ENCODE measurements around the gene FAR2.
A peak's percentile ranks its signal among the peaks of the same experiment; 100 is the strongest.

FAR2 gene

GRCh38 chr12:29244159-29244765, 95.2 kb downstream of the FAR2 start:
- Histone ChIP-seq H4K12ac (ENCODE audit: low read depth, low read length) (no peak overlapping the region), H3K27ac (ENCODE audit: low read depth, low read length) (no peak overlapping the region), H3K4ac (ENCODE audit: low read depth, low read length) (no peak overlapping the region), H2BK120ac (ENCODE audit: insufficient read depth, low read length, poor library complexity) (no peak overlapping the region), H2BK12ac (ENCODE audit: low read length) (no peak overlapping the region), H3K18ac (ENCODE audit: low read length) (no peak overlapping the region), H2AK5ac (ENCODE audit: low read length) (no peak overlapping the region), H3K36me3 (ENCODE audit: control insufficient read depth in 1 of 2, insufficient read depth in 2 of 2, low read length in 2 of 2) (no peaks in the 10 kb centered on the region), H3K9me3 (ENCODE audit: insufficient read depth, low read depth, low read length) (peaks cover 2% of the 10 kb centered on the region), H3K4me3 (ENCODE audit: low read depth, low read length) (no peak overlapping the region), H2BK5ac (ENCODE audit: low read depth, low read length, poor library complexity) (no peak overlapping the region), H3K79me1 (ENCODE audit: low read length) (no peaks in the 10 kb centered on the region), H2AFZ (ENCODE audit: insufficient read depth, low read length, poor library complexity) (no peak overlapping the region), H3K4me2 (ENCODE audit: low read length) (no peak overlapping the region), H3K14ac (ENCODE audit: low read length) (no peak overlapping the region), H4K91ac (ENCODE audit: low read depth, low read length) (no peak overlapping the region), H3K4me1 (ENCODE audit: control insufficient read depth in 1 of 2, insufficient read depth in 2 of 2, low read length in 2 of 2) (peaks cover 6 to 8% of the 10 kb centered on the region in 2 experiments), H3K23ac (ENCODE audit: low read length) (no peak overlapping the region), H3K79me2 (ENCODE audit: control insufficient read depth, insufficient read depth, low read length, poor library complexity) (no peaks in the 10 kb centered on the region), H3K9ac (ENCODE audit: low read length) (no peak overlapping the region), H4K8ac (ENCODE audit: low read depth, low read length) (no peak overlapping the region), H3K27me3 (ENCODE audit: insufficient read depth, low read length) (no peaks in the 10 kb centered on the region)
- WGBS (ENCODE audit: extremely low coverage, insufficient coverage, insufficient read length) = no CpG with 5 or more reads among the region's 3 CpGs
- no peak for DNase-seq

- Histone ChIP-seq H4K91ac (ENCODE audit: low read depth, low read length) (no peak overlapping the region), H4K8ac (ENCODE audit: low read depth, low read length) (no peak overlapping the region), H2BK120ac (ENCODE audit: insufficient read depth, low read length, poor library complexity) (no peak overlapping the region), H3K4me3 (ENCODE audit: low read depth, low read length) (no peak overlapping the region), H3K4ac (ENCODE audit: low read depth, low read length) (no peak overlapping the region), H2BK12ac (ENCODE audit: low read length) (no peak overlapping the region), H3K79me1 (ENCODE audit: low read length) (no peaks in the 10 kb centered on the region), H3K4me2 (ENCODE audit: low read length) (no peak overlapping the region), H3K27me3 (ENCODE audit: insufficient read depth, low read length) (no peaks in the 10 kb centered on the region), H2AFZ (ENCODE audit: insufficient read depth, low read length, poor library complexity) (no peak overlapping the region), H4K12ac (ENCODE audit: low read depth, low read length) (no peak overlapping the region), H2BK5ac (ENCODE audit: low read depth, low read length, poor library complexity) (no peak overlapping the region), H3K9me3 (ENCODE audit: insufficient read depth, low read depth, low read length) (peaks cover 2% of the 10 kb centered on the region), H3K36me3 (ENCODE audit: control insufficient read depth in 1 of 2, insufficient read depth in 2 of 2, low read length in 2 of 2) (no peaks in the 10 kb centered on the region), H3K18ac (ENCODE audit: low read length) (no peak overlapping the region), H3K14ac (ENCODE audit: low read length) (no peak overlapping the region), H3K4me1 (ENCODE audit: control insufficient read depth in 1 of 2, insufficient read depth in 2 of 2, low read length in 2 of 2) (peaks cover 5 to 6% of the 10 kb centered on the region in 2 experiments), H3K9ac (ENCODE audit: low read length) (no peak overlapping the region), H3K27ac (ENCODE audit: low read depth, low read length) (no peak overlapping the region), H2AK5ac (ENCODE audit: low read length) (no peak overlapping the region), H3K79me2 (ENCODE audit: control insufficient read depth, insufficient read depth, low read length, poor library complexity) (no peaks in the 10 kb centered on the region), H3K23ac (ENCODE audit: low read length) (no peak overlapping the region)
- no peak for DNase-seq
- WGBS (ENCODE audit: extremely low coverage, insufficient coverage, insufficient read length) = no CpG with 5 or more reads among the region's 3 CpGs
Observed at GRCh38 chr12:29245246-29245645, 96.2 kb downstream of the FAR2 start.

- Histone ChIP-seq H2BK5ac (ENCODE audit: low read depth, low read length, poor library complexity) (no peak overlapping the region), H2BK120ac (ENCODE audit: insufficient read depth, low read length, poor library complexity) (no peak overlapping the region), H3K18ac (ENCODE audit: low read length) (no peak overlapping the region), H3K14ac (ENCODE audit: low read length) (no peak overlapping the region), H3K9me3 (ENCODE audit: insufficient read depth, low read depth, low read length) (no peaks in the 10 kb centered on the region), H4K8ac (ENCODE audit: low read depth, low read length) (no peak overlapping the region), H4K91ac (ENCODE audit: low read depth, low read length) (no peak overlapping the region), H3K4me1 (ENCODE audit: control insufficient read depth in 1 of 2, insufficient read depth in 2 of 2, low read length in 2 of 2) (no peaks in the 10 kb centered on the region), H2AFZ (ENCODE audit: insufficient read depth, low read length, poor library complexity) (no peak overlapping the region), H3K27me3 (ENCODE audit: insufficient read depth, low read length) (no peaks in the 10 kb centered on the region), H3K23ac (ENCODE audit: low read length) (no peak overlapping the region), H3K27ac (ENCODE audit: low read depth, low read length) (no peak overlapping the region), H4K12ac (ENCODE audit: low read depth, low read length) (no peak overlapping the region), H2AK5ac (ENCODE audit: low read length) (no peak overlapping the region), H3K9ac (ENCODE audit: low read length) (no peak overlapping the region), H3K79me1 (ENCODE audit: low read length) (no peaks in the 10 kb centered on the region), H3K4me2 (ENCODE audit: low read length) (no peak overlapping the region), H3K79me2 (ENCODE audit: control insufficient read depth, insufficient read depth, low read length, poor library complexity) (no peaks in the 10 kb centered on the region), H3K4ac (ENCODE audit: low read depth, low read length) (no peak overlapping the region), H3K4me3 (ENCODE audit: low read depth, low read length) (no peak overlapping the region), H2BK12ac (ENCODE audit: low read length) (no peak overlapping the region), H3K36me3 (ENCODE audit: control insufficient read depth in 1 of 2, insufficient read depth in 2 of 2, low read length in 2 of 2) (no peaks in the 10 kb centered on the region)
- WGBS (ENCODE audit: extremely low coverage, insufficient coverage, insufficient read length) = no CpG with 5 or more reads among the region's 2 CpGs
- DNase-seq = no peak
Observed at GRCh38 chr12:29249930-29250329, 100.9 kb downstream of the FAR2 start.

GRCh38 chr12:29253906-29254625, 105.0 kb downstream of the FAR2 start:
- Histone ChIP-seq H2AK5ac (ENCODE audit: low read length) (no peak overlapping the region), H3K14ac (ENCODE audit: low read length) (no peak overlapping the region), H3K4me2 (ENCODE audit: low read length) (no peak overlapping the region), H3K18ac (ENCODE audit: low read length) (no peak overlapping the region), H3K9ac (ENCODE audit: low read length) (no peak overlapping the region), H2AFZ (ENCODE audit: insufficient read depth, low read length, poor library complexity) (no peak overlapping the region), H3K27ac (ENCODE audit: low read depth, low read length) (no peak overlapping the region), H3K4me1 (ENCODE audit: control insufficient read depth in 1 of 2, insufficient read depth in 2 of 2, low read length in 2 of 2) (no peaks in the 10 kb centered on the region), H3K79me2 (ENCODE audit: control insufficient read depth, insufficient read depth, low read length, poor library complexity) (no peaks in the 10 kb centered on the region), H3K27me3 (ENCODE audit: insufficient read depth, low read length) (no peaks in the 10 kb centered on the region), H3K79me1 (ENCODE audit: low read length) (no peaks in the 10 kb centered on the region), H2BK5ac (ENCODE audit: low read depth, low read length, poor library complexity) (no peak overlapping the region), H3K4ac (ENCODE audit: low read depth, low read length) (no peak overlapping the region), H2BK120ac (ENCODE audit: insufficient read depth, low read length, poor library complexity) (no peak overlapping the region), H3K4me3 (ENCODE audit: low read depth, low read length) (no peak overlapping the region), H3K23ac (ENCODE audit: low read length) (no peak overlapping the region), H4K12ac (ENCODE audit: low read depth, low read length) (no peak overlapping the region), H4K91ac (ENCODE audit: low read depth, low read length) (no peak overlapping the region), H3K9me3 (ENCODE audit: insufficient read depth, low read depth, low read length) (no peaks in the 10 kb centered on the region), H4K8ac (ENCODE audit: low read depth, low read length) (no peak overlapping the region), H3K36me3 (ENCODE audit: control insufficient read depth in 1 of 2, insufficient read depth in 2 of 2, low read length in 2 of 2) (no peaks in the 10 kb centered on the region), H2BK12ac (ENCODE audit: low read length) (no peak overlapping the region)
- DNase-seq = peak in 1 of 2 donors; percentile 22
- no CpG with 5 or more reads among the region's 2 CpGs for WGBS (ENCODE audit: extremely low coverage, insufficient coverage, insufficient read length)
